ENCODE measurements around the gene DCC. TPM values are rescaled to one million over a fixed set of nuclear protein-coding genes. Genes with fewer than 3 reads are reported as not detected.

DCC gene
- total and polyA plus RNA-seq, 10 donors, result 0.03 to 9.2 (median 0.91) TPM; not detected in 1

DNA sequence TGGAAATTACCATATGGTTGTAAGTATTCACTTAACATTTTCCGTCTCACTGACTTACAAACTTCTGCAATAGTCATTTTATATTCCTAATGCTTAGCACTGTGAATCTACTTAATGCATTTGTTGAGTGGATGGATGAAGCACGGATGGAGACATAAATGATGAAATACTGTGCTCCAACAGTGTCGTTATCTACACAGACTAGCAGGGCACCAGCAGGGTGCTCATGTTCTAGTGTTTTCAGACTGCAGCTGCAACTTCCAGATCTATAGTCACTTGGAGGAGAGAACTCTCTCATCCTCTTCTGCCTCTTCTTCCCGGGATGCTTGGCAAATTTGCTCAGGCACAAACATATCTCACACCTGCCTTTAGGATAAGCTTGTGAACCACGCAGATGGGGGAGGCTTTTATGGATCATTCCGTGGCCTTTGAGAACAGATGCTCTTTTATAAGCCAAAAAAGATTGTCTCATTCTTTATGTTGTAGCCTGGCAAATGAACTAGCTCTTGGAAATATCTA lies 1086.7 kb downstream of the DCC start:
- WGBS, 5 donors, result 65 to 80% (median 71%) methylated on average over 6 of the region's 6 CpGs

DNA sequence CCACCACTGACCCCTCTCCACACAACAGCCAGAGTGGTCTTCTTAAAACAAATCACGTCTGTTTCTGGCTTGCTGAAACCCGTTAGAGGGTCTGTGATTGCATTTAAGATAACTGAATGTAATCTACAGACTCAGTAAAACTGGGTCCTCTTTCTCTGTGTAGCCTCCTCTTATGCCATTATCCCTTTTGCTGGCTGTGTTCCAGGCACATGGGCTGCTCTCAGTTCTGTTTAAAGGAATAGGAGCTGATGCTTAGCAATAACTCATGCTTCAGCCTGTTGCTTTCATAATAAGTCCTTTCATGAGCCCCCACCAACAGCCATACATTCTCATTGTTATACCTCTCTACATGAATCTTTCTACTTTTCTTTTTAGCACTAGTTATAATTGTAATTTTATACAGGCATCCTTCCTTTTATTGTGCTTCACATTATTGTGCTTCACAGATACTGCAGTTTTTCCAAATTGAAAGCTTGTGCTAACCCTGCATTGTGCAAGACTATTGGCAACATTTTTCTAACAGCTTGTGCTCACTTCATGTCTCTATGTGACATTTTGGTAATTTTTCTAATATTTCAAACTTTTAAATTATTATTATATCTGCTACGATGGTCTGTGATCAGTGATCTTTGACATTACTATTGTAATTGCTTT lies 1101.9 kb downstream of the DCC start:
- Histone ChIP-seq H3K4me1 (no peaks in the 10 kb centered on the region), H3K27me3 (replicated peaks in 1 of 7) (no peaks in the 10 kb centered on the region), H3K4me3 (no peak overlapping the region), H3K9me3 (no peaks in the 10 kb centered on the region), H3K27ac (no peak overlapping the region), H3K36me3 (no peaks in the 10 kb centered on the region)
- no peak for DNase-seq
- 56 to 67% (median 60%) methylated on average over 3 of the region's 3 CpGs for WGBS, 5 donors
- intact Hi-C loops (cut with DNase I; ENCODE audit: low total_unique reads), result no loop called here
- no peak for TF ChIP-seq POLR2AphosphoS5 (IDR thresholded peaks at IDR 0.05)
- TF ChIP-seq POLR2A (IDR thresholded peaks at IDR 0.05), result no peak
- TF ChIP-seq, protein P1, sequence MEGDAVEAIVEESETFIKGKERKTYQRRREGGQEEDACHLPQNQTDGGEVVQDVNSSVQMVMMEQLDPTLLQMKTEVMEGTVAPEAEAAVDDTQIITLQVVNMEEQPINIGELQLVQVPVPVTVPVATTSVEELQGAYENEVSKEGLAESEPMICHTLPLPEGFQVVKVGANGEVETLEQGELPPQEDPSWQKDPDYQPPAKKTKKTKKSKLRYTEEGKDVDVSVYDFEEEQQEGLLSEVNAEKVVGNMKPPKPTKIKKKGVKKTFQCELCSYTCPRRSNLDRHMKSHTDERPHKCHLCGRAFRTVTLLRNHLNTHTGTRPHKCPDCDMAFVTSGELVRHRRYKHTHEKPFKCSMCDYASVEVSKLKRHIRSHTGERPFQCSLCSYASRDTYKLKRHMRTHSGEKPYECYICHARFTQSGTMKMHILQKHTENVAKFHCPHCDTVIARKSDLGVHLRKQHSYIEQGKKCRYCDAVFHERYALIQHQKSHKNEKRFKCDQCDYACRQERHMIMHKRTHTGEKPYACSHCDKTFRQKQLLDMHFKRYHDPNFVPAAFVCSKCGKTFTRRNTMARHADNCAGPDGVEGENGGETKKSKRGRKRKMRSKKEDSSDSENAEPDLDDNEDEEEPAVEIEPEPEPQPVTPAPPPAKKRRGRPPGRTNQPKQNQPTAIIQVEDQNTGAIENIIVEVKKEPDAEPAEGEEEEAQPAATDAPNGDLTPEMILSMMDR (IDR thresholded peaks at IDR 0.05 in 8 of 11, conservative IDR thresholded peaks at IDR 0.05 in 3 of 11), result no peak

More for the DNA sequence above, 1086.7 kb downstream of the DCC start:
- H3K36me3 ChIP-seq, result no peaks in the 10 kb centered on the region
- H3K9me3 ChIP-seq, result no peaks in the 10 kb centered on the region
- H3K27me3 ChIP-seq (replicated peaks in 1 of 7), result no peaks in the 10 kb centered on the region
- DNase-seq, result no peak
- intact Hi-C loops (cut with DNase I; ENCODE audit: low total_unique reads), result no loop called here
- no peaks in the 10 kb centered on the region for H3K4me1 ChIP-seq
- no peak overlapping the region for H3K27ac ChIP-seq
- no peak overlapping the region for H3K4me3 ChIP-seq
- TF ChIP-seq POLR2AphosphoS5 (IDR thresholded peaks at IDR 0.05) (no peak), POLR2A (IDR thresholded peaks at IDR 0.05) (no peak)
- TF ChIP-seq, protein P1 (IDR thresholded peaks at IDR 0.05 in 8 of 11, conservative IDR thresholded peaks at IDR 0.05 in 3 of 11), result no peak

DNA sequence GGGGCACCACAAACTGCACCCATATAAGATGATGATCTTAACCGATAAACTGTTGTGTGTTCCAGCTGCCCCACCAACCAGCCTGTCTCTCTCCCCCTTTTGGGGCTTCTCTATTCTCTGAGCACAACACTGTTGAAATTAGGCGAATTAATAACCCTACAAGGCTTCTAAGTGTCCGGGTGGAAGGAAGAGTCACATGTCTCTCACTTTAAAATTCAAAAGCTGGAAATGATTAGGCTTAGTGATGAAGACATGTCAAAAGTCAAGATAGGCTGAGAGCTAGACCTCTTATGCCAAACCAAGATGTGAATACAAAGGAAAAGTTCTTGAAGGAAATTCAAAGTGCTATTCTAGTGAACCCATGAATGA lies 1102.4 kb downstream of the DCC start:
- Histone ChIP-seq H3K27me3 (replicated peaks in 1 of 7) (no peaks in the 10 kb centered on the region), H3K36me3 (no peaks in the 10 kb centered on the region), H3K4me1 (no peaks in the 10 kb centered on the region), H3K9me3 (no peaks in the 10 kb centered on the region), H3K4me3 (no peak overlapping the region), H3K27ac (no peak overlapping the region)
- 71 to 80% (median 77%) methylated on average over 3 of the region's 3 CpGs for WGBS, 5 donors
- intact Hi-C loops (cut with DNase I; ENCODE audit: low total_unique reads), result no loop called here
- TF ChIP-seq POLR2AphosphoS5 (IDR thresholded peaks at IDR 0.05) (no peak), POLR2A (IDR thresholded peaks at IDR 0.05) (no peak)
- TF ChIP-seq, protein P1 (IDR thresholded peaks at IDR 0.05 in 8 of 11, conservative IDR thresholded peaks at IDR 0.05 in 3 of 11), result no peak
- no peak for DNase-seq

GRCh38 chr18:53443336-53443735 lies 1103.3 kb downstream of the DCC start:
- no peaks in the 10 kb centered on the region for H3K36me3 ChIP-seq
- no peaks in the 10 kb centered on the region for H3K9me3 ChIP-seq
- no peak overlapping the region for H3K27ac ChIP-seq
- TF ChIP-seq POLR2AphosphoS5 (IDR thresholded peaks at IDR 0.05) (no peak), POLR2A (IDR thresholded peaks at IDR 0.05) (no peak)
- TF ChIP-seq, protein P1 (IDR thresholded peaks at IDR 0.05 in 8 of 11, conservative IDR thresholded peaks at IDR 0.05 in 3 of 11), result no peak
- DNase-seq, result no peak
- H3K4me3 ChIP-seq, result no peak overlapping the region
- H3K4me1 ChIP-seq, result no peaks in the 10 kb centered on the region
- WGBS, 5 donors, result 54 to 68% (median 64%) methylated on average over 2 of the region's 2 CpGs
- no peaks in the 10 kb centered on the region for H3K27me3 ChIP-seq (replicated peaks in 1 of 7)
- intact Hi-C loops (cut with DNase I; ENCODE audit: low total_unique reads), result no loop called here

Data from spleen (tissue), 11 donors.